ENCODE data around the gene HOXA2.

Gene HOXA2

GRCh38 chr7:27101957-27102580 is 414 bp downstream of the HOXA2 start:
- DNase-seq (ENCODE audit: insufficient read length, low spot score) (no peak), FAIRE-seq (no peak)
- TF ChIP-seq POU2F2 (IDR thresholded peaks at IDR 0.05; ENCODE audit: low read depth, low read length) (no peak), TAF1 (IDR thresholded peaks at IDR 0.05; ENCODE audit: low read depth, low read length) (no peak), POLR2AphosphoS5 (IDR thresholded peaks at IDR 0.05; ENCODE audit: low read depth, low read length) (no peak), SPI1 (IDR thresholded peaks at IDR 0.05; ENCODE audit: low read depth, low read length) (no peak), PAX5 (IDR thresholded peaks at IDR 0.05; ENCODE audit: insufficient read depth, low read length, severe bottlenecking) (no peak), POLR2A (IDR thresholded peaks at IDR 0.05; ENCODE audit: low read depth, low read length) (no peak)

- no peak for FAIRE-seq
- no peak for DNase-seq (ENCODE audit: insufficient read length, low spot score)
- TF ChIP-seq TAF1 (IDR thresholded peaks at IDR 0.05; ENCODE audit: low read depth, low read length) (no peak), POLR2A (IDR thresholded peaks at IDR 0.05; ENCODE audit: low read depth, low read length) (no peak), PAX5 (IDR thresholded peaks at IDR 0.05; ENCODE audit: insufficient read depth, low read length, severe bottlenecking) (no peak), POU2F2 (IDR thresholded peaks at IDR 0.05; ENCODE audit: low read depth, low read length) (no peak), SPI1 (IDR thresholded peaks at IDR 0.05; ENCODE audit: low read depth, low read length) (no peak), POLR2AphosphoS5 (IDR thresholded peaks at IDR 0.05; ENCODE audit: low read depth, low read length) (no peak)
Measured at GRCh38 chr7:27101171-27101956, 1.1 kb downstream of the HOXA2 start.

DNA sequence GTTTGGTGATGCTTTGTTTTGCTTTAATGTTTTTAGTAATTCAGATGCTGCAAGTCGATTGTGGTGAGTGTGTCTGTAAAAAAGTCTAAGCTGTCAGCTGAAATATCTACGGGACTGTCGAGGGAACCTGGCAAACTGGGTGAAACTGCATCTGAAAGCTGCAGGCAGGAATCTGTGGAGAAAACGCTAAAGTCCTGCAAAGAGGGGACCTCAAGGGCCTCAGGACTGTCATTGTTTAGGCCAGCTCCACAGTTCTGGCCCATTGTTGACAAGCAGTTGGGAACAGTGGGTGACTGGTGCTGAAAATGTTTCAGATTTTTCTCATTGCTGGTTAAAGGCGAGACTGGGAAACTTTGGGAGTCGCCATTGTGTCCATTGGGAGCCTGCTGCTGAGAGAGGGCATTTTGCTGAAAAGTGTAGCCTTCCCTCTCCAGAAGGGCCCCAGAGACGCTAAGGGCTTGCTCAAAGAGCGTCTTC is 1.8 kb downstream of the HOXA2 start:
- no peak for TF ChIP-seq SPI1 (IDR thresholded peaks at IDR 0.05; ENCODE audit: low read depth, low read length)
- no peak for FAIRE-seq
- DNase-seq (ENCODE audit: insufficient read length, low spot score): no peak

GRCh38 chr7:27099453-27100370 is 2.8 kb downstream of the HOXA2 start:
- no peak for TF ChIP-seq SPI1 (IDR thresholded peaks at IDR 0.05; ENCODE audit: low read depth, low read length)
- TF ChIP-seq PAX5 (IDR thresholded peaks at IDR 0.05; ENCODE audit: insufficient read depth, low read length, severe bottlenecking): no peak
- TF ChIP-seq POLR2A (IDR thresholded peaks at IDR 0.05; ENCODE audit: low read depth, low read length): no peak
- no peak for TF ChIP-seq TAF1 (IDR thresholded peaks at IDR 0.05; ENCODE audit: low read depth, low read length)
- no peak for TF ChIP-seq POLR2AphosphoS5 (IDR thresholded peaks at IDR 0.05; ENCODE audit: low read depth, low read length)
- no peak for TF ChIP-seq POU2F2 (IDR thresholded peaks at IDR 0.05; ENCODE audit: low read depth, low read length)
- DNase-seq (ENCODE audit: insufficient read length, low spot score) (no peak), FAIRE-seq (no peak)

- FAIRE-seq (no peak), DNase-seq (ENCODE audit: insufficient read length, low spot score) (no peak)
- TF ChIP-seq POU2F2 (IDR thresholded peaks at IDR 0.05; ENCODE audit: low read depth, low read length) (no peak), TAF1 (IDR thresholded peaks at IDR 0.05; ENCODE audit: low read depth, low read length) (no peak), POLR2AphosphoS5 (IDR thresholded peaks at IDR 0.05; ENCODE audit: low read depth, low read length) (no peak)
Measured at GRCh38 chr7:27098578-27099451, 3.7 kb downstream of the HOXA2 start.

DNA sequence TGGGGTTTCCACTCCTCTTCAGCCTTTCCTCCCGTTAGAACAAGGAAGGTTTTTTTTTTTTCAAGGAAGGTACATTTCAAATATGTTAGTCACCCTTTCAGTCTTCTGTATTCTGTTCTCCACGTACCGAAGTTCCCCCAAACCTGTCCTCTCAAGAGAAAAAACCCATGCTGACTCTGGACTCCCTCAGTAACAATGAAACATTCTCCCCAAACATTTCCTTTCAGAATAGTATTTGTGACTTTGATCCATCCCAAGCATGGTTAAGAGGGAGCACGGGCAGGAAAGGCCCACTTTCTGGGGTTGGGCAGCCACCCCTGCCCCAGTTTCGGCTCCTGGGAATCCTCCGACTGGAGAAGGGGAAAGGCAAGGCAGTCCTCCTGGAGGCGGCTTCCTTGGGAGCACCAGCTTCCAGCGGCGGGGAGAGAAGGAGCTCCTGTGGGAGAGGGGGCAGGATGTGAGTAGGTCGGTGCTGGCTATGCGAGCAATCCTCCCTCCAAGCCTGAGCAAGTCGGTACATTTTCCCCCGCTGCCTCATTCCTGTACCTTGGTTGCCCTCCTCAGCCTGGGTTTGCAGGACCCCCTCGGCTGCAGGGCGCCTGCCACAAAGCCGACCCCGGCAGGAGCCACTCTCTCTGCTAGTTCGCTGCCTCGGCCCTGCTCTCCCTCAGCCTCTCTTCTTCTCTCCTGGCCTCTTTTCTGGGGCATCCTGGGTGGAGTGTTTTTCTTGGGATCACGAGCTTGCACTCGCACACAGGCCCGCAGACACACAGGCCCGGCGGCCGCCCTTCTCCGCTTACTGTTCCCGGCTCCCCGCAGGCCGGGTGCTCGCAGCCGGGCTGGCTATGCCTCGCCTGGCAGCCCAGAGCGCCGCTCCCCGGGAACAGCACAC is 4.6 kb downstream of the HOXA2 start:
- DNase-seq (ENCODE audit: insufficient read length, low spot score) (no peak), FAIRE-seq (no peak)
- TF ChIP-seq SPI1 (IDR thresholded peaks at IDR 0.05; ENCODE audit: low read depth, low read length) (no peak), PAX5 (IDR thresholded peaks at IDR 0.05; ENCODE audit: insufficient read depth, low read length, severe bottlenecking) (no peak), POLR2A (IDR thresholded peaks at IDR 0.05; ENCODE audit: low read depth, low read length) (no peak), POU2F2 (IDR thresholded peaks at IDR 0.05; ENCODE audit: low read depth, low read length) (no peak), TAF1 (IDR thresholded peaks at IDR 0.05; ENCODE audit: low read depth, low read length) (no peak), POLR2AphosphoS5 (IDR thresholded peaks at IDR 0.05; ENCODE audit: low read depth, low read length) (no peak)

DNA sequence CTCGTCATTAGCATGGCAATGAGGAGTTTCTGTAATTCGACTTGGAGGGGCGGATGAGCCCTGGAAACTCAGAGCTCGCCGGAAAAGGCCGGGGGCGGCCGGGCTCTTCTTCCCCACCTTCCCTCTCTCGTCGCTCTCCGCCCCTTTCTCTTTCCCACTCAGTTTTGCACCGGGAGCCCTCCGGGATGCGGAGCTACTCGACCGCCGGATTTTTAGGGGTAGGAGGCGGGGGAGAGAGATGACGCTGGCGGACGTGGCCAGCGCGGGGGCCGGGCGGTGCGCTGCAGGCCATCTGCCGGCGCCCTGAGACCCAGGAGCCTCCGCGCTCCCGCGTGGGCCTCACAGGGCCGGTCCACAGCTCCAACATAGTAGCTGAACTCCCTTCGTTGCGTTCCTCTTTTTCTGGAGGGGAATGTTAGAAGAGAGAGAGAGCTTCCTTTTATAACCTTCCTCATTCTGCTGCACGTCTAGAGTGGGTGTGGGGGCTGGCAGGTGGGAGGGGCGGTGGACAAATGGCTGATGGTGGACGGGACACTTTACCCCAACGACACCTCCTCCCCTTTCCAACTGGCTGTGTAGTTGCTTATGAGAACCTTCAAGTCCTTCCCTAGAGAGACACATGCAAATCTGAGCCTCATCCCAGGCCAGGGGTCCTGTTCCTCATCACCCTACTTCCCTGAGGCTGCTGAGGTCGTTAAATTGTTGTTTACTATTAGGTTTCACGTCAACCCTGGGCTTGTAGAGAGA is 5.5 kb downstream of the HOXA2 start:
- TF ChIP-seq POLR2AphosphoS5 (IDR thresholded peaks at IDR 0.05; ENCODE audit: low read depth, low read length): no peak
- no peak for TF ChIP-seq POLR2A (IDR thresholded peaks at IDR 0.05; ENCODE audit: low read depth, low read length)
- no peak for TF ChIP-seq PAX5 (IDR thresholded peaks at IDR 0.05; ENCODE audit: insufficient read depth, low read length, severe bottlenecking)
- TF ChIP-seq POU2F2 (IDR thresholded peaks at IDR 0.05; ENCODE audit: low read depth, low read length): no peak
- TF ChIP-seq SPI1 (IDR thresholded peaks at IDR 0.05; ENCODE audit: low read depth, low read length): no peak
- TF ChIP-seq TAF1 (IDR thresholded peaks at IDR 0.05; ENCODE audit: low read depth, low read length): no peak
- DNase-seq (ENCODE audit: insufficient read length, low spot score) (no peak), FAIRE-seq (no peak)
